Large intestine (tissue), 3 donors: ENCODE data around the gene HS3ST3A1. TPM values are rescaled to one million over a fixed set of nuclear protein-coding genes. Genes with fewer than 3 reads are reported as not detected.
"Not testable (repeated sequence)": the region's sequence is repeated elsewhere in the genome, so short reads cannot be mapped to it uniquely, and the experiment has no call there.

Source experiments
- DNase-seq, 2 donors: peaks; one replicate each; pipeline versions ENCODE4 v3.0.0 to v3.0.0-alpha.2; 2013
- H3K27ac ChIP-seq: one replicate; pipeline ENCODE4 v1.5.1; 2013; ENCODE audit warnings: low read length
- H3K27me3 ChIP-seq: 2 replicates; pipeline ENCODE4 v1.6.1; 2013; ENCODE audit warnings: low read length; ENCODE audit not compliant: control insufficient read depth, insufficient read depth
- H3K36me3 ChIP-seq: 2 replicates; pipeline ENCODE4 v1.6.1; 2013; ENCODE audit warnings: low read length; ENCODE audit not compliant: control insufficient read depth, insufficient read depth
- H3K4me1 ChIP-seq: one replicate; pipeline ENCODE4 v1.6.1; 2013; ENCODE audit warnings: low read length; ENCODE audit not compliant: control insufficient read depth, insufficient read depth
- H3K4me3 ChIP-seq: one replicate; pipeline ENCODE4 v1.5.1; 2013; ENCODE audit warnings: low read length
- H3K9me3 ChIP-seq: one replicate; pipeline ENCODE4 v1.6.1; 2013; ENCODE audit warnings: mild to moderate bottlenecking, low read depth, low read length, moderate library complexity; ENCODE audit not compliant: control insufficient read depth
- WGBS: methylation state at CpG from one replicate; pipeline ENCODE4 v1.1.5; 2013; ENCODE audit warnings: low lambda C conversion rate; ENCODE audit not compliant: insufficient coverage; 5-methylcytosine and 5-hydroxymethylcytosine counted together
- polyA plus RNA-seq: library from polyadenylated mRNA; unstranded; fragments of 120-200 nt; gene quantifications from one replicate; pipeline ENCODE4 v1.2.1, GENCODE V29; 2013

Gene HS3ST3A1
- polyA plus RNA-seq, 1 donor = 0.27 TPM

DNA sequence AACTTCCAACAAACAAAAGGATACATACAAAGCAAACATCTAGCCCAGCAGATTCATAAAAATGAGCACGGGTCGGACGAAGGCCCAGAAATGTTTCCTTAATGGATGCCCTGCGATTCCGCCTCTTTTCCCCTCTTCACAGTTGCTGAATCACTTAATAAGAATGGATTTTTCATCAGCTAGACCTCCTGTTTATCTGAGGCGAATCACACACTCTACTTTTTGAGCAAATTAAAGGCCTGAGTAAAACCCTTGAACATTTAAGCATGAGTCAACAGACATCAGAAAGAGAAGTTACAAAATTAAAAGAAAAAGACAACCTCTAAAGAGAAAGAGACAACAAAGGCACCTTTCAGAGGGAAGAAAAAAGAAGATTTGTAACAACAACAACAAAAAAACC, 44.7 kb downstream of the HS3ST3A1 start:
- H3K27ac ChIP-seq = no peak overlapping the region

DNA sequence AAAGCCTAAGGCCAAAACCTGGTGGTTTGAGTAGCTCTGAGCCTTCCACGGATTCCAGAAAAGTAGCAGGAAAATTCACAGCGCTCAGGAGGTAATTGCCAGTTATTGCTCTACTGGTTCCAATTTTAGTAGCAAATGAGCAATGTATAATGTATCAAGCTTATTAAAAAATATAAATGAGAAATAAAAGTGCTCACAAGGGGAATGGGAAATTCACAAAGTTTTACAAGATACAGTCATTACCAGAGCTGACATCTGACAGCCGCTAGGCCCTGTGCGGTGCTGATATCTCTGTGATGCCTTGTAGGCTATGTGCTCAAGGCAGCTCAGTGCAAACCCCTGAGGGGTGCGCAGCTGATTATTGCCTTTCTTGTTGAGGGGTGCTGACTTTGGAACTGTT, 47.5 kb downstream of the HS3ST3A1 start:
- DNase-seq = no peak
- peaks cover 2% of the 10 kb centered on the region for H3K27me3 ChIP-seq
- no peaks in the 10 kb centered on the region for H3K9me3 ChIP-seq
- H3K4me3 ChIP-seq = no peak overlapping the region
- H3K4me1 ChIP-seq = no peaks in the 10 kb centered on the region
- no peaks in the 10 kb centered on the region for H3K36me3 ChIP-seq
- WGBS = no CpG with 5 or more reads among the region's 5 CpGs
- H3K27ac ChIP-seq = no peak overlapping the region

More for the DNA sequence above, 44.7 kb downstream of the HS3ST3A1 start:
- Histone ChIP-seq H3K4me1 (no peaks in the 10 kb centered on the region), H3K27me3 (peaks cover 2% of the 10 kb centered on the region), H3K4me3 (no peak overlapping the region), H3K36me3 (no peaks in the 10 kb centered on the region), H3K9me3 (no peaks in the 10 kb centered on the region)
- 100% methylated on average over 5 of the region's 6 CpGs for WGBS
- no peak for DNase-seq

DNA sequence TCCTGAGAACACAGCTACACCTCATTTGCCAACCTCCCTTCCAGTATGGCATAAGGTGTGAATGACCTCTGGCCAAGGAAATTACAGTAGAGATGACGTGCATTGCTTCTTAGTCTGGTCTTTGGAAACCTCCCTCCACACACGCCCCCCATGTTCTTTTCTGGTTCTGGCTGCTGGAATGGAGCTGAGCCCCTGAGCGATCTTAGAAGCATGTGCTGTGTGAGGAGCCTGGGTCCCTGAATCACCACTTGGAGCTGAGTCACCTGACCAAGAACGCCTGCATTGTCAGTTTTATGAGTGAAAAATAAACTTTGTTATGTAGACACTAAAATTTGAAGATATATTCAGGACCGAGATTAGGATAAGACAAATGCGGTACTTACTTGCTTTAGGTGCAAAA, 51.4 kb downstream of the HS3ST3A1 start:
- DNase-seq = no peak
- Histone ChIP-seq H3K9me3 (no peaks in the 10 kb centered on the region), H3K36me3 (no peaks in the 10 kb centered on the region), H3K4me3 (no peak overlapping the region), H3K27me3 (peaks cover 2% of the 10 kb centered on the region), H3K4me1 (no peaks in the 10 kb centered on the region), H3K27ac (no peak overlapping the region)
- 73% methylated on average over 2 of the region's 6 CpGs for WGBS

DNA sequence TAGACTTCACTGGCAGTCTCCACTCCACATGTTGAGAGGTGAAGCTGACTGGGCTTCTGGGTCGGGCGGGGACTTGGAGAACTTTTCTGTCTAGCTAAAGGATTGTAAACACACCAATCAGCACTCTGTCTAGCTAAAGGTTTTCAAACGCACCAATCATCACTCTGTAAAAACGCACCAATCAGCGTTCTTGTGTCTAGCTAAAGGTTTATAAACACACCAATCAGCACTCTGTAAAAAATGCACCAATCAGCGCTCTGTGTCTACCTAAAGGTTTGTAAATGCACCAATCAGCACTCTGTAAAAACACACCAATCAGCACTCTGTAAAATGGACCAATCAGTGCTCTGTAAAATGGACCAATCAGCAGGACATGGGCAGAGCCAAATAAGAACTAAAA, 53.2 kb downstream of the HS3ST3A1 start:
- not testable (repeated sequence) for H3K27me3 ChIP-seq, H3K4me1 ChIP-seq, H3K4me3 ChIP-seq, H3K36me3 ChIP-seq, DNase-seq, H3K27ac ChIP-seq, H3K9me3 ChIP-seq
- 80% methylated on average over 1 of the region's 6 CpGs for WGBS

DNA sequence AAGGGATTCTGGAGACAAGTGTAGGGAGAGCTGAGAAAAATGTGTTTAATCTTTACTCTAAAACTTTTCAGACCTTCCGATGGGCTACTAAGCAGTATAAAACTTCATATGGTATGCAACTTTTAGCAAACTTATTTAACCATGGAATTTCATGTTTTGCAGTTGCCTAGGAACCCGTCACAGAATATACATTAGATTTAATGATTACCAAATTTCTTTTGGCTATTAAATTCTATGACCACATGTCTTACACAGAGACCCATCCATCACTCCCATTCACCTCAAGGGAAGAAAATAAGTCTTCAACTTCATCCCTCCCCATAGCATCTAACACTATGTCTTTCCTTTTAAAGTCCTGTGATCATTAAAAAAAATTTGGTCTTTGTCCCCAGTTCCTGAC, 54.9 kb downstream of the HS3ST3A1 start:
- Histone ChIP-seq H3K27me3 (no peaks in the 10 kb centered on the region), H3K4me1 (no peaks in the 10 kb centered on the region), H3K27ac (no peak overlapping the region), H3K36me3 (no peaks in the 10 kb centered on the region), H3K4me3 (no peak overlapping the region), H3K9me3 (no peaks in the 10 kb centered on the region)
- 100% methylated on average over 1 of the region's 2 CpGs for WGBS
- no peak for DNase-seq

DNA sequence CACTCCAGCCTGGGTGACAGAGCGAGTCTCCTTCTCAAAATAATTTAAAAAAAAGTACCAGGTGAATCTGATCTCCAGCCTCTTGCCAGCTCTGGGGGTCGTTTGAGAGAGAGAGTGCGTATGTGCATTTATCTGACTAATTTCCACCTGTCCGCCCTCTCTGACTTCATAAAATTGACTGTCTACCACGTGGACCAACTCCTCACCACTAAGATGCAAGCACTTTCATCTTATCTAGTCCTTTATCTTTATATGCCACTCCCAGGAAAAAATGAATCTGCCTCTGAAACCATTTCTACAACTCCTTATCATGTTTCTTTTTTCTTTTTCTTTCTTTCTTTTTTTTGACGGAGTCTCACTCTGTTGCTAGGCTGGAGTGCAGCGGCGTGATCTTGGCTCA, 55.8 kb downstream of the HS3ST3A1 start:
- Histone ChIP-seq H3K4me3 (no peak overlapping the region), H3K9me3 (no peaks in the 10 kb centered on the region), H3K27me3 (no peaks in the 10 kb centered on the region), H3K27ac (no peak overlapping the region), H3K36me3 (no peaks in the 10 kb centered on the region), H3K4me1 (no peaks in the 10 kb centered on the region)
- DNase-seq = no peak
- WGBS = 24% methylated on average over 3 of the region's 8 CpGs

DNA sequence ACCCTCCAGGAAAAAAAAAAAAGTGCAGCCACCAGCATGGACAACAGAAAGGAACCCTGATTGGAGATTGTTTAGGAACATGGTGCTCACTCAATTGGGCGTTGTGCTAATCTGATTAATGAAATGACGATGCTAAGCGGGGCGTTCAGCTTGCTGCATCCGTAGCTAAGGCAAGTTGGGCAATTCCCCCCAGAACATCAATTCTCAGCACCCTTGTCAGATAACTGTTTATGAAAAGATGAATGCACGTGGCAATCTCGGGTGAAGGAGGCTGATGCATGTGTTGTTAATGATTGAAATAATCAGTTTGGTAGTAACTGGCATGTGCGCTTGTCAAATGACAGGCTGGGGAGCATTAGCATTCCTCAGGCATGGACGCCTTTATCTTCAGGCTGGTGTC, 57.0 kb downstream of the HS3ST3A1 start:
- WGBS = no CpG with 5 or more reads among the region's 9 CpGs
- no peak overlapping the region for H3K4me3 ChIP-seq
- H3K4me1 ChIP-seq = no peaks in the 10 kb centered on the region
- H3K27me3 ChIP-seq = no peaks in the 10 kb centered on the region
- no peak for DNase-seq
- no peaks in the 10 kb centered on the region for H3K9me3 ChIP-seq
- H3K27ac ChIP-seq = no peak overlapping the region
- H3K36me3 ChIP-seq = no peaks in the 10 kb centered on the region

DNA sequence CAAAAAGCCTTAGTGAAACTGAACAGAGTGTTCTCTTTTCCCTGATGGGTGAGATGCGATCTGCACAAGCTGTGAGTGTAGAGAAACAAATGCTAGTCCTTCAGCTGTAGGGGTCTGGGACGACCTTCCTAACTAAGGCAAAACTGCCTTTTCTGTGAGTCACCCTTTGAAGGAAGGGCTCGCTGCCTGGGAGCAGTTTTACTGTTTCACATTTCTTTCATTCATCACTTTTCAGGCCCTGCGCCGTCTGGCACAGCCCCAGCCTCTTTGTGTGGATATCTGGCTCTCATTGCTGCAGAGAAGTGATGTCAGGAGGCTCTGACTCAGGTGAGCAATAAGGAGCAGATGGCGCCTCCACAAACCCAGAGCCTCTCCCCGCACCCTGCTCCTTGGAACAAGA, 57.4 kb downstream of the HS3ST3A1 start:
- no peaks in the 10 kb centered on the region for H3K4me1 ChIP-seq
- no CpG with 5 or more reads among the region's 7 CpGs for WGBS
- H3K27ac ChIP-seq = no peak overlapping the region
- no peaks in the 10 kb centered on the region for H3K36me3 ChIP-seq
- DNase-seq = peak; percentile 4 to 7
- H3K27me3 ChIP-seq = no peaks in the 10 kb centered on the region
- no peaks in the 10 kb centered on the region for H3K9me3 ChIP-seq
- no peak overlapping the region for H3K4me3 ChIP-seq

DNA sequence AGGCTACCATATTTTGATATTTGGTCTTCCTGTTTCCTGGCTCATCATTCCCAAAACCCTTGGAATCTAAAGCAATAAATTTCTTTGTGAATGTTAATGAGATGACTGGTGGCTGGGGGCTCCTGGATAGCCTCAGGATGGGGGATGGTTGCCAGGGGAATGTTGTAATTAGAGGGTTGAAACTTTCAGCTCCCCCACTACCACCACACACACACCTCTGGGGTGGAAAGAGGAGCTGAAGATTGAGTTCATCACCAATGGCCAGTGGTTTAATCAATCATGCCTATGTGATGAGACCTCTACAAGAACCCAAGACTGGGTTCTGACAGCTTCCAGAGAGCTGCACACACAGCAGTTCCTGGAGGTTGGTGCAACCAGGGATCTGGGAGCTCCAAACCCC, 59.1 kb downstream of the HS3ST3A1 start:
- Histone ChIP-seq H3K27ac (no peak overlapping the region), H3K9me3 (no peaks in the 10 kb centered on the region), H3K27me3 (no peaks in the 10 kb centered on the region), H3K4me1 (no peaks in the 10 kb centered on the region), H3K36me3 (no peaks in the 10 kb centered on the region), H3K4me3 (no peak overlapping the region)
- DNase-seq = no peak

DNA sequence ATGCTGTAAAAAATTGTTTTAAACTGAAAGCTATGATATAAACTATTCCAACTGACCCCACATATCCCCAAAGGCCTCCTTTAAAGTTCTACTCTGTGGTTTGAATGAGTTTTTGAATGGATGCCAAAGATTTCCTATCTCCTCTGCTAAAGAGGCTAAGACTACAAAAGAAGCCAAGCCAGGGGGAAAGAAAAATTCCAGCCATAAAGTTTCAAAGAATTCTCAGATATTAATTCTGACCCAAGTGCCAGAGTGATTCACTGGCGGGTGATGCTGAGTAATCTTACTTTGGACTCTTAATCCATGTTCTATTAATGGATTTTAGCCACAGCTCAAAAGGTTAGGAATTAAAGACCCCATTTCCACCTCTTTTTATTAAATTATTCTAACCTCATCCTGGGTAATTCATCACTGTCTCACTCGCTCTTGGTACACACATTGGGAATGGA, 60.7 kb downstream of the HS3ST3A1 start:
- no peak overlapping the region for H3K27ac ChIP-seq
- no peak for DNase-seq
- no peaks in the 10 kb centered on the region for H3K36me3 ChIP-seq
- H3K4me3 ChIP-seq = no peak overlapping the region
- no peaks in the 10 kb centered on the region for H3K9me3 ChIP-seq
- no peaks in the 10 kb centered on the region for H3K27me3 ChIP-seq
- H3K4me1 ChIP-seq = no peaks in the 10 kb centered on the region
- WGBS = no CpG with 5 or more reads among the region's 2 CpGs

DNA sequence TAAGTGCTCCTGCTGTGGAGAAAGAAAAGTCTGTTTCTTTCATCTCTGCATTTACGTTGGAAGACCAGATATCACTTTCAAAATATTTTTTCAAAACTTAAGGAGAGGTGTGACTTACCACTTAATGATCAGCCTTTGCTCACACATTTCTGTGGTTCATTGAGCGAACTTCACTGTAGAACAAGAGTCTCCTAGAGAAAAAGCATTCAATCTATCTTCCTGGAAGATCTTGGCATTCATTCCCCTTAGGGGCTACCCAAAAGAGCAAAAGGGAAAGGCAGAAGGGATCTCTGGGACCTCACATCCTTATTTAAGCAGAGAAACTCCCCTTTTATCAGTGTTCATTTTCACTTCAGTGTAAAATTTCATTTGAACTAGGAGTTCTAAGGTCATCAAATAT, 61.2 kb downstream of the HS3ST3A1 start:
- H3K27ac ChIP-seq = no peak overlapping the region
- H3K9me3 ChIP-seq = no peaks in the 10 kb centered on the region
- H3K4me1 ChIP-seq = no peaks in the 10 kb centered on the region
- DNase-seq = no peak
- WGBS = no CpG with 5 or more reads among the region's 2 CpGs
- no peaks in the 10 kb centered on the region for H3K27me3 ChIP-seq
- H3K4me3 ChIP-seq = no peak overlapping the region
- no peaks in the 10 kb centered on the region for H3K36me3 ChIP-seq
